GM13976 (cell line): ENCODE results near the gene SH3RF3.

ENCODE experiments used
- DNase-seq: peaks from one replicate; pipeline ENCODE4 v3.0.0; 2012; ENCODE audit warnings: low spot score
- CTCF ChIP-seq: IDR thresholded peaks from 2 replicates; pipeline ENCODE4 v1.5.1; 2012; ENCODE audit warnings: borderline replicate concordance, mild to moderate bottlenecking; ENCODE audit not compliant: insufficient read depth; ENCODE audit errors: extremely low read depth, missing control alignments, control extremely low read depth
- in situ Hi-C: fragments of 300-500 bp; cut with MboI; formaldehyde crosslinking; loops from one replicate; pipeline ENCODE4 v1.12.0; 2022; ENCODE audit warnings: low sequenced_read_pairs, mixed read lengths, inconsistent platforms; ENCODE audit not compliant: unreplicated experiment

Gene SH3RF3

GRCh38 chr2:109455731-109456691 lies 327.0 kb downstream of the SH3RF3 start:
- DNase-seq = no peak
- TF ChIP-seq CTCF = no peak
- in situ Hi-C loops = no loop called here

GRCh38 chr2:109456776-109457175 lies 327.8 kb downstream of the SH3RF3 start:
- no peak for TF ChIP-seq CTCF
- DNase-seq = no peak
- in situ Hi-C loops = no loop called here

GRCh38 chr2:109457366-109457765 lies 328.4 kb downstream of the SH3RF3 start:
- in situ Hi-C loops = no loop called here
- no peak for DNase-seq
- no peak for TF ChIP-seq CTCF

GRCh38 chr2:109457794-109458193 lies 328.8 kb downstream of the SH3RF3 start:
- in situ Hi-C loops = no loop called here
- no peak for TF ChIP-seq CTCF
- no peak for DNase-seq

GRCh38 chr2:109458512-109458911 lies 329.5 kb downstream of the SH3RF3 start:
- TF ChIP-seq CTCF = no peak
- DNase-seq = no peak
- in situ Hi-C loops = no loop called here

- in situ Hi-C loops = no loop called here
- DNase-seq = no peak
- no peak for TF ChIP-seq CTCF
Observed at GRCh38 chr2:109459485-109459884, 330.5 kb downstream of the SH3RF3 start.
